Body of pancreas (tissue), 4 donors: ENCODE results near the gene FBN1.

ENCODE experiments used
- CTCF ChIP-seq, 7 experiments: fragments of 450-650 bp in 4 of 7; fragments of 200-600 bp in 3 of 7; sonication (generic) in 3 of 7; IDR thresholded peaks; one replicate each; pipeline ENCODE4 v1.5.1; 2016 to 2019; ENCODE audit warnings: antibody characterized with exemption in 7 of 7
- POLR2A ChIP-seq, 3 donors: fragments of 450-650 bp; IDR thresholded peaks; one replicate each; pipeline ENCODE4 v1.6.1; 2016; ENCODE audit warnings: antibody characterized with exemption in 3 of 3, mild to moderate bottlenecking in 2 of 3

GRCh38 chr15:48557335-48557734 lies 88.2 kb downstream of the FBN1 start:
- TF ChIP-seq CTCF (IDR thresholded peaks at IDR 0.05) (no peak), POLR2A (IDR thresholded peaks at IDR 0.05) (no peak)
